Measurements from ENCODE around the gene RASL11B.

The RASL11B gene

DNA sequence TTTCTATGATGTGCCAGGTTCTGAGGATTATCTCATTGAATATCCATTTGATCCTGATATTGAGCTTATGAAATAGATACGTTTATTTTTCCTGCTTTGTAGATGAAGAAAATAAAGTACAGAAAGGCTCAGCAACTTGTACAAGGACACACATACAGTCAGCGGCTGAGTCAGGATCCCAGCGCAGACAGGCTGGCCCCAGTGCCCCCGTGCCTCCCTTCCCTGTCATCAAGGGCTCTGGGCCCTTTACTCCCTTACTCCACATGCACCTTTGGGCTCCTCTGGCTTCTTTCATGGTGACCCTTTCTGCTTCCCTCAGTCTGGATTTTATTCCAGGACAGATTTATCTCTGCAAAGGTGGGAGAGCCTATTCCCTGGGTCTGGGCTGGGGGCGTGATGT is 12.8 kb downstream of the RASL11B start:
- no peak for DNase-seq (ENCODE audit: low spot score)

DNA sequence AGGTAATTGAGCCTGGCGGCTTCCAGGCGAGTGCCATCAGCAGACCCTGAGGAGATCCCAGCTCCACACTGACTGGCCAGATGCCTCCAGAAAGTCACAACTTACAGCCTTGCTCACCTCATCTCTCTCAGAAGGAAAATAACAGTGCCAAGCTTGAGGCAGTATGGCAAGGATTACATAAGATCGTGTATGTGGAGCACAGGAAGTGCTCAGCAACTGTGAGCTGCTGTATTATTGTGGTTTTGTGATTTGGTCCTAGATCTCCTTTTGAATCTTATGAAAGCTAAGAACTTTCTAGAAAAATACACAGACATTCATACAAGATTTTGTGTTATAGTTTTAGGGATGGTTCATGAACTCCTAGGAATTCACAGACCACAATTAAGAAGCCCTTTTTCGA is 14.0 kb downstream of the RASL11B start:
- no peak for DNase-seq (ENCODE audit: low spot score)

- no peak for DNase-seq (ENCODE audit: low spot score)
Observed at GRCh38 chr4:52877036-52877435, 14.9 kb downstream of the RASL11B start.

GRCh38 chr4:52877694-52878093 is 15.6 kb downstream of the RASL11B start:
- DNase-seq (ENCODE audit: low spot score) = no peak

DNA sequence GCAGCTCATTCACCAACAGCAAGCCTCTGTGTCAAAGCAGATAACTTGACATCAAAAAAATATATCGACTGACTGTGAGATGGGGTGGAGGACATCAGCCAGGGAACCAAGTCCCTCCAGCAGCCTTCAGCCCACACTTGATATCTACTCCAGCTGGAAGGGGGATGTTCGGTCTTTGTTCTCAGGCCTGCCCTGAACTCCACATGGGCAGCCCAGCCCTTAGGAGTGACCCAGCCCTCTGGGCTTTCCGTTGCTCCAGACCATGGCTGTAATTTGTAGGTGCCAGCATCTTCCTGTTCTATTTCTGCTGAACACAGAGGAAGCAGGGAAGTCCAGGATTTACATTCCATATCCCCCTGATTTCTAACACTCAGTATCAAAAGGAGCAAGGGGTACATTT is 17.4 kb downstream of the RASL11B start:
- DNase-seq (ENCODE audit: low spot score) = no peak

DNA sequence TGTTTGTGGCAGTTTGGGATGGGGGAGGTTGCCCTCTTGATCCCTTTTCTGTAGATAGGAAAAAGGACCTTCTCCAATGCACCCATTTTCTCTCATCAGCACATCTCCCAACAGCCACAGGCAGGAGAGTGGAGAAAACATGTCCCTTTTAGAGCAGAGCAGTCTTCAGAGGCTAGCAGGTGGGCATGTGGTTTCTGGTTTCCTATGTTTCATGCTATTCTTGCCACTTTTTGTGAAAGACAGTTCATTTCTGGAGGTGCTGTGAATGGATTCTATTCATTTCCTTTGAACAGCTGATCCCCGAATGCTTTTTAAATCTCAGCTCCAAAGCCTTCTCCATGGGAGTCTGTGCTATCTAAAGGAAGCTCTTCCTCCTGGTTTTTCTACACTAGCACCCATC is 18.9 kb downstream of the RASL11B start:
- DNase-seq (ENCODE audit: low spot score) = no peak

DNA sequence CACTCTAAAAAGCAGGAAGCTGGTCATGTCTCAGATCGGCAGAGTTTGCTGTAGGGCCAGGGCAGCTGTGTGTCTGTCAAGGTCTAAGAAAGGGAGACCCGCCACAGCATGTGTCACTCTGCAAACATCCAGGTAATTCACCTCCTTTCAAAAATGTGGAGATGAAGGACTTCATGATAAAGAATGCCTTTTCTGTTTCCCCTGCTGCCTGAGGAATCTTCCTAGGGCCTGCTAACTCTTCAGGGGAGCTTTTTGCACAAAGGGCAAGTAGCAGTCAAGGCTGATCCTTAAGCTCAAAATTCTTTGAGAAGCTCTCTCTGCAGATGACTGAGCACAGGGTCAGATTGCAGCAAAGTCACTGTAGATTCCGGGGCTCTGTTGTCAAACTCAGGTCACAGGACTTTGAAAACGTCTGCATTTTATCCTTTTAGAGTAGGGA is 21.1 kb downstream of the RASL11B start:
- DNase-seq (ENCODE audit: low spot score) = no peak

DNA sequence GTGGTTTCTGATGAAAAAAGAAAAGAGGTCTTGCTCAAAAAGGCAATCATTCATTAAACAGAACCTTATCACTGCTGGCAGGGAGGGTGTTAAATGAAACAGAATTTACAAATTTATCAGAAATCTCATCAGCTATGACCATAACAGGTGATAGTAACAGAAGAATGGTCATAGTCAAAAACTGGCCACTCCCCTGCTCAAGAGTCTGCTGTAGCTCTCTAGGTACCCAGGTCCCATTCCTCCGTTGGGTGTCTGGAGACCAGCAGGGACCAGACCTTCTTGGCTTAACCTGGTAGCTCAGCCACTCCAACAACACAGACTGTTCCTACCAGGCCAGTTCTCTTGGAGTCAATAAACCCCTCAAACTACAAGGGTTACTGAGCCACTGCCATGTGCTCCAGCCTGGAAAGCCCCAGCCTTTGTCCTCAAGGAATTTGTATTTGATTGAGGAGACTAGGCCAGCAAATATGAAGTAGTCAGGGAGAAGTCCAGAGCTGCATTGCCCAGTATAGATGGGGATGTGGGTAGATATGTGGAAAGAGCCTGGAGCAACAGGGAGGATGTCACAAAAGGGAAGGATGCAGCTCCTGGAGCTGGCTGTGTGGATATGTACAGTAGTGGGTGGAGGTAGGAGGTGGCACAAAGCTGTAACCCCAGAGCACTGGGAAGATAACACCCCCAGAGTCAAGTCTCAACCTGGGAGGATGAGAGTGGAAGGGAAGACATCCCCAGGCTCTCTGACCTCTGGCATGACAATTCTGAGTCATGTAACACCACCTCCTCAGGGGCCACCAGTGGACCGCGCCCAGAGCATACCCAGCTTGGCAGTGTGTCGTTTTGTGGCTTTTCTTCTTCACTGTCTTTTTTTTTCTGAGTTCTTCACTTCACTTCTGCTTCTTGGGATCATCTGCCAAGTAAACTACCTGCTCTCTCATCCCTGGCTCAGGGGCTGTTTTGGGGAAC is 21.9 kb downstream of the RASL11B start:
- DNase-seq (ENCODE audit: low spot score) = no peak

DNA sequence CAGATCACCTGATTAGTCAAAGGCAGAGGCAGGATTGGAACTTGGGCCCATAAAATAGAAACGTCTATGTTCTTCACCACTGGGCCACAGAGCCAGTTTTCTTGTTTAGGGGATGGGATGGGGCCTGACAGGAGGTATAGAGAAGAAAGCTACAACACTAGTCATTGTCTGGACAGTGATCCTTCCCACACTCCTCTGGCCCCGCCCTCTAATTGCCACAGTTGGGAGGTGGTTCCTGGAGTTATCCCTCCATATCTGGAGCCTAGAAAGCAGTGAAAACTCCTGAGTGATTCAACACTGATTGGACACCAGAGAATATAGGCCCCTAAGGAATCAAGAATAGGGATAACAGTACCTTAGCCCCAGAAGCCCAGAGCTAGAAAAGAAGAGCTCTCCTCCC is 22.9 kb downstream of the RASL11B start:
- no peak for DNase-seq (ENCODE audit: low spot score)

DNA sequence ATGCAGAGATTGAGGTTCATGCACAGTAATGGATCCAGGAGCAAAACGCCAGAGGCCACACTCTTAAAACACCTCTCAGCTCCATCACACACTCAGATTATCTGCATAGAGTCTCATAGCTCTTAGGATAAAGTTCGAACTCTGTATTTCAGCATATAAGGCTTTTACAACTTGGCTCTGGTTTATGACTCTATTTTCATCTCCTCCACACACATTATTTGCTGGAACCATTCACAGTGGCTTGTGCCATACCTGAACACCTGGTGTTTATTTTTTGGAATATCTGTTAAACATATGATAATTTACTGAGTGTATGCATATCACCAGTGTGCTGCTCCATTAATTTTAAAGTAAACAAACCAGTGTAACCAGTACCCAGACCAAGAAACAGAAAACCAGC is 27.2 kb downstream of the RASL11B start:
- DNase-seq (ENCODE audit: low spot score) = no peak

- no peak for DNase-seq (ENCODE audit: low spot score)
Observed at GRCh38 chr4:52889778-52890520, 27.8 kb downstream of the RASL11B start.

DNA sequence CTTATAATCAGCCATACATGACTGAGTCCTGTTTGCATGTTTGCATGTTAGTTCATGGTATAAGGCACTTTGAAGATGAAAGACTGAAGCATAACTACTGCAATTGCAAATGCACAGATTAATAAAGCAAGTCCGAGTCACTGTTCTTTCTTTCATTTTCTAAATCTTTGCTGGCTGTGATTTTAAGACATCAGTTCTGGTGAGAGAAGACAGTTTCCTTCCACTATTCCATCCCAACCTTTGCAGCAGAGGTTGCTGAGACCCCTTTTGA is 28.3 kb downstream of the RASL11B start:
- DNase-seq (ENCODE audit: low spot score) = no peak

- no peak for DNase-seq (ENCODE audit: low spot score)
Observed at GRCh38 chr4:52891743-52892142, 29.6 kb downstream of the RASL11B start.

GRCh38 chr4:52892880-52893279 is 30.8 kb downstream of the RASL11B start:
- no peak for DNase-seq (ENCODE audit: low spot score)

DNA sequence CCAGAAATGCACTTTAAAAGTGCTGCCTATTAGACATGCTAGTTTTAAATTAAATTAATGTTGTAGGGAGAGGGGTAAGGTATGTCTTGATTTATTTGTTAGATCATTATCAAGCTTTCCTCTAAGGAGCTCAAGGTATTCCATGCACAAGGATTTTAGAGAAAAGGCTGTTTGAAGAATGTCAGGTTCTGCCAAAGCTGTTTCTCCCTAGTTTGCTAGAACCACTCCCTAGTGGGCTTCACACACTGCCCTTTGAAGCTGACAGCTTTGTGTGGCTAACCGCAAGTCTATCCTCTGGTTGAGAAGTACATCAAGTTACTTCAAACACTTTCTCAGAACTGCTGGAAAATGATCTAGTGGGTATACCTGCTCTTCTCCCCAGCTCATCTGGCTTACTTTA is 32.3 kb downstream of the RASL11B start:
- DNase-seq (ENCODE audit: low spot score) = no peak

DNA sequence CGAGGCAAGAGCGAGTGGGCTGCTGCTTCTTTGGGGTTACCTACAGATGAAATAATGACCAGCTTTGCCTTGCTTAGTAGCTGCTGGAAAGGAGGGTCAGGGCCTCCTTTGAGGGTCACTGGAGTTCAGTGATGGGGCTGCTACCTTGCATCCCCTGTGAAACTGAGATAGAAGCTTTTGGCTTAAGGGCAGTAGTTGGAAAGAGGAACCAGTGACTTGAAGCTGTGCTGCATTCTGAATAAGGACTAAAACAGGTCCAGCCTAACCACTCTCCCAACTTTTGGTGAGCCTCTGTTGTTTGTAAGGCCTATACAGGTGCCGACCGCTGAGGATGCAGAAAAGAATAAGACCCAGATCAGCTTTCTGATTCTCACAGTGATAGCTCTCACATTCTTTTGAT is 41.2 kb downstream of the RASL11B start:
- DNase-seq (ENCODE audit: low spot score) = no peak

DNA sequence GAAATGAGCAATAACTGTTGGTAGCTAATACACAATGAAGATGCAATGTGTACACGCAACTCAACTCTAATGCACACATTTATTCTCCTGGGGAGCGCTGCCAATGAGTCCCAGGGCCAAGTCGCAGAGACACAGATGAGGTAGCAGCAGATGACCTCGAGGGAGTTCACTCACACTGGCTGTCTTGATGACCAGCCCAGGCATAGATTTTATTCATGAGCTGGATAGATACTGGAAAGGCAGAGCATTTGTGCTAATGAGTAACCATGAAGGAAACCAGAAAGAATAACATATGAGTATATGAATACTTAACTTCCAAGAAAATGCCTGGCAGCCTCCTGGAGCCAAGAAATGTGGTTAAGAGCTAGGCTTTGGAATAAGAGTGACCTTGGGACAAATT is 42.3 kb downstream of the RASL11B start:
- no peak for DNase-seq (ENCODE audit: low spot score)

GRCh38 chr4:52907510-52907909 is 45.4 kb downstream of the RASL11B start:
- DNase-seq (ENCODE audit: low spot score) = no peak

DNA sequence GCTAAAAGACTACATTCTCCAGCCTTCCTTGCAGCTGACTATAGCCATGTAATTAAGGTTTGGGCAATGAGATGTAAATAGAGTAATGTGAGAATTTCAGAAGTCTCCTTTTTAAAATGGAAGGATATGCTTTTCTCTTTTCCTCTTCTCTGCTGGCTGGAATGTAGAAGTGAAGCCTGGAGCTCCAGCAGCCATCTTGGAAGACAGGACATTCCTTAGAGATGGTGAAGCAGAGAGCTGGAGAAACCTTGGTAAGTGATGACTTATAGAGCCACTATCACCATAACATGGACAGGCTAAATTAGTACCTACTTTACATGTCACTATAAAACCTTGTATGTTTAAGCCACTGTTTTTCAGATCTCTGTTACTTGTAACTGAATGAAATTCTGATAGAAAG is 48.0 kb downstream of the RASL11B start:
- DNase-seq (ENCODE audit: low spot score) = no peak

DNA sequence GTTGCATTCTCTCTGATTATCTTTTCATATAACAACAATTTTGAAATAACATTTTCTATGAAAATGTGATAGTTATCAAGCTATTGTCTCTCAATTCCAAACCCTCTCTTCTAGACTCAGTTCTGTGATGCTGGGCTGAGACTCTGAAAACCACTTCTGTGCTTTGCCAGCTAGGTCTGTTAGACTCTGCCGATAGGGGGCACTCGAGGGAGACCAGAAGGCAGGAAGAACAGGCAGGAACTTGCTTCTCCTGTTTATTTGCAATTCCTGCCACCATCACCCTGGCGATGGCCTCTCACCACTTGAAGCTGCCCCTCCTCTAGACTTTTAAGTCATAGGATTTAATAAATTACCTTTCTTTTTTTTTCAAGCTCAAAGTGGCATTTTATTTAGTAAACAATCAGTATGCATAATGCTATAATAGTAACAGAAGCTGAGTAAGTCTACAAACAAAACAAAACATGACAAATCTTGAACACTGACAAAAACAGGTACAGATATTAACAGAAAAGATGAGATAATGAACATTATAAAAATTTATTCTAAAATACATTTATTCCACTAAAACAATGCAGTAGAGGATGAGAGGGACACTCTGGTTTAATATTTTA is 49.7 kb downstream of the RASL11B start:
- peak; percentile 60 for DNase-seq (ENCODE audit: low spot score)

GRCh38 chr4:52912608-52913007 is 50.5 kb downstream of the RASL11B start:
- no peak for DNase-seq (ENCODE audit: low spot score)

DNA sequence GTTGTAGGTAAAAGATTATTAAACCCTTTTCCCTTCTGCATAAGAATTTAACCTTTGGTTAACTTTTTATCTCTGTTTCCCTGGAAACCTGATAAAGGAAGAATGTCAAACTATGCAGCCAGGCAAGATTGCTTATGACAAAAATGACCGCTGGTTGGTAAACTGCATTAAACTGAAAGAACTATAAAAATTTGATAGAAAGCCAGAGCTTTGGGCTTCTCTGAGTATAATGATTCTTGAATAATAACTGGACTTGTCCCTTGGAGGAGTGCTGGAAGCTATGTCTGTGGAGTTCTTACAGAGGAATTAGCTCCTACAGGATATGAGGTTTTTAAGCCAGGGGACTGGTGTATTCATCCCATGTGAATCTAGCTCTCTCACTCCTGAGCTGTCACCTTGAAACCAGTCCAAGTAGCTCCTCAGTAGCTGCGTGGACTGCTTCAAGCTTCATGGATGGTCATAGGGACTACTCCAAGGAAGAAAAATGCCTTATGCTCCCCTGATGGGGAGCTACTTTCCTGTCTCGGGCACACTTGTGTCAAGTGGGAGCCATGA is 52.0 kb downstream of the RASL11B start:
- no peak for DNase-seq (ENCODE audit: low spot score)

GRCh38 chr4:52915191-52915590 is 53.1 kb downstream of the RASL11B start:
- DNase-seq (ENCODE audit: low spot score) = no peak
